Left ventricle myocardium inferior (tissue), 1 donor: ENCODE data around the gene CCNO. TPM values are rescaled to one million over a fixed set of nuclear protein-coding genes. Genes with fewer than 3 reads are reported as not detected.

Experiments
- DNase-seq: peaks from one replicate; pipeline ENCODE4 v3.0.0-alpha.2; 2020
- H3K27ac ChIP-seq: fragments of 200-600 bp; replicated peaks from 2 replicates; pipeline ENCODE4 v1.8.0; 2021
- H3K27me3 ChIP-seq: fragments of 200-600 bp; 2 replicates; pipeline ENCODE4 v1.8.0; 2021; ENCODE audit warnings: low read depth
- H3K36me3 ChIP-seq: fragments of 200-600 bp; 2 replicates; pipeline ENCODE4 v1.8.0; 2021
- H3K4me1 ChIP-seq: fragments of 200-600 bp; 2 replicates; pipeline ENCODE4 v1.8.0; 2021
- H3K4me3 ChIP-seq: fragments of 200-600 bp; 2 replicates; pipeline ENCODE4 v1.8.0; 2021; ENCODE audit warnings: mild to moderate bottlenecking, moderate library complexity
- H3K9me3 ChIP-seq: fragments of 200-600 bp; replicated peaks from 2 replicates; pipeline ENCODE4 v1.8.0; 2021
- intact Hi-C: fragments of 100-400 bp; cut with micrococcal nuclease; formaldehyde crosslinking; loops from one replicate; pipeline ENCODE4 v1.11.0; 2022
- total RNA-seq: library from RNA; stranded (reverse); fragmentation: NEBNext Ultra II Directional; extraction: Animal tissue kit (Norgen Biotek cat#: 25700); gene quantifications from one replicate; pipeline ENCODE4 v1.2.1, GENCODE V29; 2021
- TF ChIP-seq, protein P1 (sequence below): fragments of 200-600 bp; IDR thresholded peaks from 2 replicates; pipeline ENCODE4 v1.8.0; 2021; ENCODE audit warnings: antibody characterized with exemption, mild to moderate bottlenecking, borderline replicate concordance
- donor health status: DM: no; HTN: yes; CAD: no; lungs with severe emphysema.

Gene CCNO
- total RNA-seq, 1 donor from 2014 or later, result not detected

DNA sequence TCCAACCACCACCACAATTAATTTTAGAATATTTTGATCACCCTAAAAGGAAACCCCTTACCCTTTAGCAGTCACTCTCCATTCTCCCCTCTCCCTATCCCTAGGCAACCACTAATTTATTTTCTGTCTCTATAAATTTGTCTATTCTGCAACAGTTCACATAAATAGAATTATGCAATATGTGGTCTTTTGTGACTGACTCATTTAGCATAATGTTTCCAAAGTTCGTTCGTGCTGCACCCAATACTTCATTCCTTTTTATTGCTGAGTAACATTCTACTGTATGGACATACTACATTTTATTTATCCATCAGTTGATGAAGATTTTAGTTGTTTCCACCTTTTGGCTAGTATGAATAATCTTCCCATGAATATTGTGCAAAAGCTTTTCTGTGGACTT is 42.2 kb downstream of the CCNO start:
- TF ChIP-seq, protein P1, sequence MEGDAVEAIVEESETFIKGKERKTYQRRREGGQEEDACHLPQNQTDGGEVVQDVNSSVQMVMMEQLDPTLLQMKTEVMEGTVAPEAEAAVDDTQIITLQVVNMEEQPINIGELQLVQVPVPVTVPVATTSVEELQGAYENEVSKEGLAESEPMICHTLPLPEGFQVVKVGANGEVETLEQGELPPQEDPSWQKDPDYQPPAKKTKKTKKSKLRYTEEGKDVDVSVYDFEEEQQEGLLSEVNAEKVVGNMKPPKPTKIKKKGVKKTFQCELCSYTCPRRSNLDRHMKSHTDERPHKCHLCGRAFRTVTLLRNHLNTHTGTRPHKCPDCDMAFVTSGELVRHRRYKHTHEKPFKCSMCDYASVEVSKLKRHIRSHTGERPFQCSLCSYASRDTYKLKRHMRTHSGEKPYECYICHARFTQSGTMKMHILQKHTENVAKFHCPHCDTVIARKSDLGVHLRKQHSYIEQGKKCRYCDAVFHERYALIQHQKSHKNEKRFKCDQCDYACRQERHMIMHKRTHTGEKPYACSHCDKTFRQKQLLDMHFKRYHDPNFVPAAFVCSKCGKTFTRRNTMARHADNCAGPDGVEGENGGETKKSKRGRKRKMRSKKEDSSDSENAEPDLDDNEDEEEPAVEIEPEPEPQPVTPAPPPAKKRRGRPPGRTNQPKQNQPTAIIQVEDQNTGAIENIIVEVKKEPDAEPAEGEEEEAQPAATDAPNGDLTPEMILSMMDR, result no peak
- DNase-seq, result no peak

DNA sequence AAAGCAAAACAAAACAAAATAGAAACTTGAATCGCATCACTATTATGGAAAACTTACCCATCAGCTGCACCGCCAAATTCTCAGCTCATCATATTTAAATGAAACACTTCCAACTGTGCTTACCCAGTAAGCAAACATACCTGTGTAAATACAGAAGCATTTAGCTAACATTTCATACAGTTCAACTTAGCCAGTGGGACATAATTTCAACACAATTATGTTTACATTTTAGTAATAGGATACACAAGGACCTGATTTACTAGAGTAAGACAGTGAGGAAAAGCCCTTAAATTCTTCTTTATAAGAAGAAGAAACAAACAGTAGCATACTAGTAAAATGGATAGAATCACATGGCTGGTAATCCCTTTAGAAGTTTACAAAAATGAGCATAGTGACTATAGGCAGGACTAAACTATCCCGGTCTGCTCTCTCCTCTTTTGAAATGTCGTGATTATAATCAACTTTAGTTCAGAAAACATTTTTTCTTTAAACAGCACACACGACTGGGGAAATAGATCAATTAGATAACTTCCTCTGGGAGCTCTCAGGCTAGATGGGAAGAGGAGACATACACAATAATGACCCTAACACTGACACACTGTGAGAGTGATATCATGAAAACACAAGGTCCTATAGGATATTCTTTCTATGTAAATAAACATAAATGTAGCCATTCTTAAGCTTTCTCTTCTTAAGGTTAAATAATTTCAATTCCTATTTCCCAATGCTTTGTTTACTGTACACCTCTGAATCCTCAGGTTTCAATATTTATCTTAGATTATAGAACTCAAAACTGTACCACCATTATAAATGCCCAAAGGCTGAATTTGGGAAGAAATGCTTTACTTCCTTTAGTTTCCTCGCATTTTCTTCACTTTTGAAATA is 44.5 kb downstream of the CCNO start:
- intact Hi-C loops, result no loop called here

More for the DNA sequence above, 42.2 kb downstream of the CCNO start:
- Histone ChIP-seq H3K4me3 (no peak overlapping the region), H3K9me3 (no peaks in the 10 kb centered on the region), H3K36me3 (no peaks in the 10 kb centered on the region), H3K4me1 (no peaks in the 10 kb centered on the region), H3K27me3 (peaks cover 100% of the 10 kb centered on the region), H3K27ac (no peak overlapping the region)
- intact Hi-C loops, result no loop called here

GRCh38 chr5:55187370-55187769 is 46.0 kb downstream of the CCNO start:
- no peaks in the 10 kb centered on the region for H3K9me3 ChIP-seq
- H3K36me3 ChIP-seq, result no peaks in the 10 kb centered on the region
- TF ChIP-seq, protein P1, result no peak
- H3K4me3 ChIP-seq, result no peak overlapping the region
- H3K27ac ChIP-seq, result no peak overlapping the region
- peaks cover 99% of the 10 kb centered on the region for H3K27me3 ChIP-seq
- DNase-seq, result no peak
- intact Hi-C loops, result no loop called here
- H3K4me1 ChIP-seq, result no peaks in the 10 kb centered on the region

More for the DNA sequence above, 44.5 kb downstream of the CCNO start:
- Histone ChIP-seq H3K36me3 (no peaks in the 10 kb centered on the region), H3K9me3 (no peaks in the 10 kb centered on the region), H3K27ac (no peak overlapping the region), H3K4me1 (no peaks in the 10 kb centered on the region), H3K4me3 (no peak overlapping the region), H3K27me3 (peaks cover 100% of the 10 kb centered on the region)
- TF ChIP-seq, protein P1, result no peak
- no peak for DNase-seq

Other genes starting within 250 kb of the CCNO start
- gene ESM1, start 248.0 kb downstream of the CCNO start, total RNA-seq, result 1.2 TPM
- 0.27 TPM for gene GZMK, start 209.4 kb downstream of the CCNO start, total RNA-seq
- gene GZMA, start 131.0 kb downstream of the CCNO start, total RNA-seq, result 1.5 TPM
- gene GPX8, start 73.4 kb downstream of the CCNO start, total RNA-seq, result 9.8 TPM
- not detected for gene CDC20B, start 60.4 kb downstream of the CCNO start, total RNA-seq
- not detected for gene MCIDAS, start 6.3 kb downstream of the CCNO start, total RNA-seq
- gene DHX29, start 74.1 kb upstream of the CCNO start, total RNA-seq, result 22.5 TPM
- 62.5 TPM for gene MTREX, start 74.4 kb upstream of the CCNO start, total RNA-seq